GM10248 (cell line): ENCODE data around the gene GAK.
"Not testable (repeated sequence)": the region's sequence is repeated elsewhere in the genome, so short reads cannot be mapped to it uniquely, and the experiment has no call there.

Experiments
- CTCF ChIA-PET: fragments of 300-600 bp; sonication (Branson Sonifier 250); formaldehyde crosslinking; extraction: SDS; loops from one replicate; lab custom pipeline; 2021; ENCODE audit warnings: antibody characterized with exemption; lab: Yijun Ruan, JAX
- POLR2A ChIA-PET: fragments of 350-650 bp; sonication (Branson Sonifier 250); formaldehyde crosslinking; extraction: SDS; loops from one replicate; lab custom pipeline; 2020; ENCODE audit warnings: antibody characterized with exemption; lab: Yijun Ruan, JAX
- DNase-seq: peaks from one replicate; pipeline ENCODE4 v3.0.0; 2012; ENCODE audit errors: extremely low spot score
- CTCF ChIP-seq: IDR thresholded peaks from 2 replicates; pipeline ENCODE4 v1.5.1; 2012; ENCODE audit warnings: mild to moderate bottlenecking, low read depth; ENCODE audit errors: extremely low read depth, missing control alignments, control extremely low read depth

The GAK gene

GRCh38 chr4:931194-931959 is 739 bp downstream of the GAK start:
- no peak for DNase-seq
- ChIA-PET CTCF (interaction anchor here (0.9 to 1.3 kb wide), 3 partner anchors 34 to 425 kb away, joined by 3 to 6 read pairs (median 3); no protein-coding TSS in a partner anchor), POLR2A (interaction anchor here (1.0 kb wide), 1 partner anchor 7 kb away, joined by 7 read pairs; no protein-coding TSS in a partner anchor)
- no peak for TF ChIP-seq CTCF

GRCh38 chr4:930827-931193 is 1.3 kb downstream of the GAK start:
- ChIA-PET CTCF (interaction anchor here (0.9 to 1.3 kb wide), 3 partner anchors 33 to 257 kb away, joined by 3 to 4 read pairs (median 3); partner anchors contain the start of genes ATP5ME and MYL5), POLR2A (no interaction called here)
- TF ChIP-seq CTCF, result no peak
- DNase-seq, result no peak

- CTCF ChIA-PET, result interaction anchor here (0.9 to 1.4 kb wide), 4 partner anchors 8 to 256 kb away, joined by 3 to 4 read pairs (median 3); partner anchors contain the start of genes ATP5ME and MYL5
- no peak for TF ChIP-seq CTCF
- POLR2A ChIA-PET, result no interaction called here
- DNase-seq, result no peak
These were observed 2.0 kb downstream of the GAK start for GRCh38 chr4:930028-930551.

GRCh38 chr4:929096-929765 is 2.9 kb downstream of the GAK start:
- CTCF ChIA-PET, result interaction anchor here (1.4 kb wide), 1 partner anchor 8 kb away, joined by 3 read pairs; no protein-coding TSS in a partner anchor
- DNase-seq, result no peak
- POLR2A ChIA-PET, result no interaction called here
- TF ChIP-seq CTCF, result no peak

GRCh38 chr4:927566-927965 is 4.5 kb downstream of the GAK start:
- DNase-seq, CTCF ChIA-PET, POLR2A ChIA-PET: not testable (repeated sequence)

GRCh38 chr4:926538-926937 is 5.6 kb downstream of the GAK start:
- CTCF ChIA-PET, result no interaction called here
- DNase-seq, result no peak
- no peak for TF ChIP-seq CTCF
- POLR2A ChIA-PET, result no interaction called here
